Measurements from ENCODE around the gene SF3A2.

The SF3A2 gene

GRCh38 chr19:2236314-2237050 is at the start of gene SF3A2, which contains the start of gene PLEKHJ1:
TSS of gene SF3A2 (plus strand) at chr19:2236824. CDS start at chr19:2243419, 6,595 bp downstream.
TSS of gene PLEKHJ1 (minus strand) at chr19:2236329. CDS start at chr19:2236248, 81 bp downstream.
- Histone ChIP-seq H3K4me3 (ENCODE audit: low read depth, low read length, poor library complexity, severe bottlenecking) (peak within 1 kb of the TSS; percentile 94), H3K27me3 (ENCODE audit: insufficient read depth, low read length) (no peaks in the 10 kb centered on the region), H4K20me1 (ENCODE audit: insufficient read depth, low read length) (no peaks in the 10 kb centered on the region), H2AFZ (ENCODE audit: low read length) (no peak within 1 kb of the TSS), H3K9me2 (ENCODE audit: low read depth, low read length) (no peaks in the 10 kb centered on the region), H3K4me2 (ENCODE audit: low read length) (peak within 1 kb of the TSS; percentile 97), H3K9ac (ENCODE audit: low read length) (peak within 1 kb of the TSS; percentile 88), H3K4me1 (ENCODE audit: insufficient read depth, low read length, severe bottlenecking) (peaks cover 76% of the 10 kb centered on the region), H3K36me3 (ENCODE audit: insufficient read depth, low read length) (peaks cover 30% of the 10 kb centered on the region), H3K9me3 (ENCODE audit: low read length) (no peaks in the 10 kb centered on the region), H3K79me2 (ENCODE audit: insufficient read depth, low read length) (peaks cover 57% of the 10 kb centered on the region), H3K27ac (ENCODE audit: low read depth, low read length, poor library complexity, severe bottlenecking) (peak within 1 kb of the TSS; percentile 83), H3F3A (ENCODE audit: insufficient read depth, low read length) (no peaks in the 10 kb centered on the region)
- no peak for TF ChIP-seq EZH2 (IDR thresholded peaks at IDR 0.05; ENCODE audit: borderline replicate concordance, low read length)
- peak; percentile 78 for TF ChIP-seq CTCF (IDR thresholded peaks at IDR 0.05; ENCODE audit: low read length)

GRCh38 chr19:2187159-2187558 is 49.5 kb upstream of the SF3A2 start:
- Histone ChIP-seq H4K20me1 (ENCODE audit: insufficient read depth, low read length) (no peaks in the 10 kb centered on the region), H3K4me3 (ENCODE audit: low read depth, low read length, poor library complexity, severe bottlenecking) (no peak overlapping the region), H3K27ac (ENCODE audit: low read depth, low read length, poor library complexity, severe bottlenecking) (no peak overlapping the region), H2AFZ (ENCODE audit: low read length) (no peak overlapping the region), H3K27me3 (ENCODE audit: insufficient read depth, low read length) (no peaks in the 10 kb centered on the region), H3F3A (ENCODE audit: insufficient read depth, low read length) (no peaks in the 10 kb centered on the region), H3K4me1 (ENCODE audit: insufficient read depth, low read length, severe bottlenecking) (peaks cover 10% of the 10 kb centered on the region), H3K36me3 (ENCODE audit: insufficient read depth, low read length) (peaks cover 23% of the 10 kb centered on the region; the same call in 1 of the 2 replicates), H3K9me3 (ENCODE audit: low read length) (no peaks in the 10 kb centered on the region), H3K4me2 (ENCODE audit: low read length) (no peak overlapping the region), H3K79me2 (ENCODE audit: insufficient read depth, low read length) (no peaks in the 10 kb centered on the region), H3K9ac (ENCODE audit: low read length) (no peak overlapping the region), H3K9me2 (ENCODE audit: low read depth, low read length) (no peaks in the 10 kb centered on the region)
- TF ChIP-seq EZH2 (IDR thresholded peaks at IDR 0.05; ENCODE audit: borderline replicate concordance, low read length), result no peak
- no peak for TF ChIP-seq CTCF (IDR thresholded peaks at IDR 0.05; ENCODE audit: low read length)

GRCh38 chr19:2188708-2189385 is 47.8 kb upstream of the SF3A2 start:
- Histone ChIP-seq H3F3A (ENCODE audit: insufficient read depth, low read length) (no peaks in the 10 kb centered on the region), H3K9ac (ENCODE audit: low read length) (no peak overlapping the region), H3K9me2 (ENCODE audit: low read depth, low read length) (no peaks in the 10 kb centered on the region), H3K4me2 (ENCODE audit: low read length) (no peak overlapping the region), H3K9me3 (ENCODE audit: low read length) (no peaks in the 10 kb centered on the region), H3K4me1 (ENCODE audit: insufficient read depth, low read length, severe bottlenecking) (peaks cover 5% of the 10 kb centered on the region), H3K27me3 (ENCODE audit: insufficient read depth, low read length) (no peaks in the 10 kb centered on the region), H3K4me3 (ENCODE audit: low read depth, low read length, poor library complexity, severe bottlenecking) (no peak overlapping the region), H4K20me1 (ENCODE audit: insufficient read depth, low read length) (no peaks in the 10 kb centered on the region), H3K27ac (ENCODE audit: low read depth, low read length, poor library complexity, severe bottlenecking) (no peak overlapping the region), H2AFZ (ENCODE audit: low read length) (no peak overlapping the region), H3K79me2 (ENCODE audit: insufficient read depth, low read length) (no peaks in the 10 kb centered on the region), H3K36me3 (ENCODE audit: insufficient read depth, low read length) (peaks cover 23% of the 10 kb centered on the region; the same call in 1 of the 2 replicates)
- TF ChIP-seq EZH2 (IDR thresholded peaks at IDR 0.05; ENCODE audit: borderline replicate concordance, low read length) (no peak), CTCF (IDR thresholded peaks at IDR 0.05; ENCODE audit: low read length) (no peak)
